ENCODE data around the gene BACH2. TPM values are rescaled to one million over a fixed set of nuclear protein-coding genes. Genes with fewer than 3 reads are reported as not detected.

The BACH2 gene
- polyA plus RNA-seq, 6 donors from 2014 or later, result 31.0 to 130 (median 78.4) TPM

GRCh38 chr6:90297115-90297866, 648 bp upstream of the BACH2 start:
- Mint-ChIP-seq H3K27me3 (no peaks in the 10 kb centered on the region), H3K36me3 (peaks cover 8 to 21% of the 10 kb centered on the region in 2 donors), H3K9me3 (peaks cover 0 to 3% (median 0%) of the 10 kb centered on the region in 7 donors), H3K4me1 (peaks cover 41 to 66% (median 57%) of the 10 kb centered on the region in 3 donors), H3K27ac (peak overlapping the region; percentile 95 to 98 (median 96)), H3K4me3 (peak overlapping the region; percentile 81 to 99 (median 89))
- ATAC-seq (ENCODE audit: low read depth in 2 of 2), result no peak
- no peak for DNase-seq

- Mint-ChIP-seq H3K27ac (peak overlapping the region; percentile 97 to 99 (median 98)), H3K4me3 (peak overlapping the region; percentile 89 to 99 (median 96)), H3K27me3 (no peaks in the 10 kb centered on the region), H3K9me3 (no peaks in the 10 kb centered on the region), H3K36me3 (peaks cover 12 to 28% of the 10 kb centered on the region in 2 donors), H3K4me1 (peaks cover 36 to 72% (median 63%) of the 10 kb centered on the region in 3 donors)
- ATAC-seq (ENCODE audit: low read depth in 2 of 2) (peak; percentile 40 to 42), DNase-seq (peak; percentile 72)
Observed at GRCh38 chr6:90295854-90296340, 746 bp downstream of the BACH2 start.

GRCh38 chr6:90294989-90295853, 1.4 kb downstream of the BACH2 start:
- Mint-ChIP-seq H3K4me3 (peak overlapping the region; percentile 89 to 99 (median 96)), H3K27ac (peak overlapping the region; percentile 96 to 99 (median 98)), H3K36me3 (peaks cover 19 to 35% of the 10 kb centered on the region in 2 donors), H3K27me3 (no peaks in the 10 kb centered on the region), H3K4me1 (peaks cover 42 to 76% (median 67%) of the 10 kb centered on the region in 3 donors), H3K9me3 (no peaks in the 10 kb centered on the region)
- ATAC-seq (ENCODE audit: low read depth in 2 of 2), result peak; percentile 35 to 42
- peak; percentile 71 for DNase-seq

- H3K36me3 Mint-ChIP-seq, result peaks cover 23 to 36% of the 10 kb centered on the region in 2 donors
- peak; percentile 17 to 19 for ATAC-seq (ENCODE audit: low read depth in 2 of 2)
- peak overlapping the region; percentile 96 to 99 (median 98) for H3K27ac Mint-ChIP-seq
- H3K27me3 Mint-ChIP-seq, result no peaks in the 10 kb centered on the region
- H3K9me3 Mint-ChIP-seq, result no peaks in the 10 kb centered on the region
- peaks cover 40 to 76% (median 67%) of the 10 kb centered on the region in 3 donors for H3K4me1 Mint-ChIP-seq
- H3K4me3 Mint-ChIP-seq, result peak overlapping the region; percentile 89 to 99 (median 96)
- peak; percentile 65 for DNase-seq
Observed at GRCh38 chr6:90294614-90294988, 2.0 kb downstream of the BACH2 start.

GRCh38 chr6:90294008-90294511, 2.6 kb downstream of the BACH2 start:
- Mint-ChIP-seq H3K4me1 (peaks cover 43 to 76% (median 70%) of the 10 kb centered on the region in 3 donors), H3K4me3 (peak overlapping the region; percentile 89 to 99 (median 96)), H3K27ac (peak overlapping the region; percentile 96 to 99 (median 98)), H3K9me3 (no peaks in the 10 kb centered on the region), H3K27me3 (no peaks in the 10 kb centered on the region), H3K36me3 (peaks cover 28 to 36% of the 10 kb centered on the region in 2 donors)
- DNase-seq, result no peak
- ATAC-seq (ENCODE audit: low read depth in 2 of 2), result no peak

GRCh38 chr6:90293319-90293953, 3.2 kb downstream of the BACH2 start:
- H3K4me3 Mint-ChIP-seq, result peak overlapping the region; percentile 89 to 99 (median 96)
- peaks cover 48 to 76% (median 74%) of the 10 kb centered on the region in 3 donors for H3K4me1 Mint-ChIP-seq
- no peaks in the 10 kb centered on the region for H3K9me3 Mint-ChIP-seq
- peaks cover 29 to 38% of the 10 kb centered on the region in 2 donors for H3K36me3 Mint-ChIP-seq
- DNase-seq (no peak), ATAC-seq (ENCODE audit: low read depth in 2 of 2) (no peak)
- H3K27me3 Mint-ChIP-seq, result no peaks in the 10 kb centered on the region
- peak overlapping the region; percentile 96 to 99 (median 98) for H3K27ac Mint-ChIP-seq

- ATAC-seq (ENCODE audit: low read depth in 2 of 2) (no peak), DNase-seq (no peak)
- peak overlapping the region in 7 of 8 donors; percentile 30 to 99 (median 95) for H3K4me3 Mint-ChIP-seq
- peaks cover 63 to 81% (median 81%) of the 10 kb centered on the region in 3 donors for H3K4me1 Mint-ChIP-seq
- H3K27ac Mint-ChIP-seq, result peak overlapping the region in 4 of 6 donors; percentile 30 to 98 (median 71)
- peaks cover 0 to 4% (median 0%) of the 10 kb centered on the region in 7 donors for H3K9me3 Mint-ChIP-seq
- peaks cover 30 to 57% of the 10 kb centered on the region in 2 donors for H3K36me3 Mint-ChIP-seq
- H3K27me3 Mint-ChIP-seq, result no peaks in the 10 kb centered on the region
Observed at GRCh38 chr6:90291565-90291964, 5.1 kb downstream of the BACH2 start.

- no peak for DNase-seq
- H3K9me3 Mint-ChIP-seq, result peaks cover 0 to 4% (median 0%) of the 10 kb centered on the region in 7 donors
- peaks cover 30 to 57% of the 10 kb centered on the region in 2 donors for H3K36me3 Mint-ChIP-seq
- no peaks in the 10 kb centered on the region for H3K27me3 Mint-ChIP-seq
- peak overlapping the region; percentile 50 to 98 (median 86) for H3K27ac Mint-ChIP-seq
- ATAC-seq (ENCODE audit: low read depth in 2 of 2), result no peak
- H3K4me3 Mint-ChIP-seq, result peak overlapping the region in 7 of 8 donors; percentile 50 to 99 (median 95)
- peaks cover 67 to 87% (median 87%) of the 10 kb centered on the region in 3 donors for H3K4me1 Mint-ChIP-seq
Observed at GRCh38 chr6:90290811-90291420, 5.7 kb downstream of the BACH2 start.

GRCh38 chr6:90289902-90290301, 6.7 kb downstream of the BACH2 start:
- DNase-seq, result no peak
- Mint-ChIP-seq H3K9me3 (peaks cover 0 to 4% (median 0%) of the 10 kb centered on the region in 7 donors), H3K36me3 (peaks cover 30 to 57% of the 10 kb centered on the region in 2 donors), H3K4me3 (peak overlapping the region in 7 of 8 donors; percentile 52 to 99 (median 86)), H3K27me3 (no peaks in the 10 kb centered on the region), H3K4me1 (peaks cover 69 to 97% (median 89%) of the 10 kb centered on the region in 3 donors), H3K27ac (peak overlapping the region in 5 of 6 donors; percentile 37 to 98 (median 88))
- no peak for ATAC-seq (ENCODE audit: low read depth in 2 of 2)

- ATAC-seq (ENCODE audit: low read depth in 2 of 2) (no peak), DNase-seq (no peak)
- Mint-ChIP-seq H3K27ac (peak overlapping the region; percentile 60 to 98 (median 90)), H3K27me3 (no peaks in the 10 kb centered on the region), H3K4me1 (peaks cover 73 to 95% (median 86%) of the 10 kb centered on the region in 3 donors), H3K36me3 (peaks cover 30 to 49% of the 10 kb centered on the region in 2 donors), H3K4me3 (peak overlapping the region; percentile 37 to 99 (median 77)), H3K9me3 (peaks cover 0 to 4% (median 0%) of the 10 kb centered on the region in 7 donors)
Observed at GRCh38 chr6:90288404-90288803, 8.2 kb downstream of the BACH2 start.

- peak; percentile 29 to 33 for ATAC-seq (ENCODE audit: low read depth in 2 of 2)
- Mint-ChIP-seq H3K4me1 (peaks cover 72 to 95% (median 86%) of the 10 kb centered on the region in 3 donors), H3K27me3 (no peaks in the 10 kb centered on the region), H3K9me3 (peaks cover 0 to 7% (median 0%) of the 10 kb centered on the region in 7 donors), H3K36me3 (peaks cover 40 to 52% of the 10 kb centered on the region in 2 donors), H3K27ac (peak overlapping the region; percentile 81 to 98 (median 95)), H3K4me3 (peak overlapping the region; percentile 74 to 99 (median 88))
- peak; percentile 63 for DNase-seq
Observed at GRCh38 chr6:90286884-90287488, 9.7 kb downstream of the BACH2 start.
